MM.1S (cell line): ENCODE measurements around the gene FAM170B.

ENCODE experiments used
- EZH2 ChIP-seq: fragments of 300-600 bp; sonication (generic); optimal IDR thresholded peaks from 2 replicates; pipeline ENCODE3; 2017; ENCODE audit warnings: low read depth, mild to moderate bottlenecking, antibody characterized with exemption, low read length, mixed read lengths
- TF ChIP-seq, protein P1 (sequence below): fragments of 300-600 bp; sonication (generic); IDR thresholded peaks from 2 replicates; pipeline ENCODE4 v1.5.1; 2016; ENCODE audit warnings: antibody characterized with exemption, low read length, mixed read lengths

DNA sequence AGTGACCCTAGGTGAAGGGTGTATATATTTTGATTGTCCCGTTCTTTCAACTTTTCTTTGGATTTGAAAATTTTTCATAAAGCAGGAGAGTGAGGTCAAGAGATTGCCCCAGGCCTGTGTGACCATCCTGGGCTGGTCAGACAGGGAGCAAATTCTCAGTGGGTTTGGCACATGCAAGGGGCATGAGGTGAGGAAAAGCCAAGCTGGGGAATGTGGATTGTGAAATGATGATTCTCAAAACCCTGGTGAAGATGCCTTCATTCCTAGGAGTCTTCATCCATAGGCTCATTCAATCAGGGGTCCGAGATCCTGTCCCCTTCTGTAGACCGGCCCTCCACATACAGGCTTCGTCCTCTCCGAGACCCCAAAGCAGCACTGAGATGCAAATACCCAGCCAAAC lies 27.0 kb upstream of the FAM170B start:
- TF ChIP-seq, protein P1, sequence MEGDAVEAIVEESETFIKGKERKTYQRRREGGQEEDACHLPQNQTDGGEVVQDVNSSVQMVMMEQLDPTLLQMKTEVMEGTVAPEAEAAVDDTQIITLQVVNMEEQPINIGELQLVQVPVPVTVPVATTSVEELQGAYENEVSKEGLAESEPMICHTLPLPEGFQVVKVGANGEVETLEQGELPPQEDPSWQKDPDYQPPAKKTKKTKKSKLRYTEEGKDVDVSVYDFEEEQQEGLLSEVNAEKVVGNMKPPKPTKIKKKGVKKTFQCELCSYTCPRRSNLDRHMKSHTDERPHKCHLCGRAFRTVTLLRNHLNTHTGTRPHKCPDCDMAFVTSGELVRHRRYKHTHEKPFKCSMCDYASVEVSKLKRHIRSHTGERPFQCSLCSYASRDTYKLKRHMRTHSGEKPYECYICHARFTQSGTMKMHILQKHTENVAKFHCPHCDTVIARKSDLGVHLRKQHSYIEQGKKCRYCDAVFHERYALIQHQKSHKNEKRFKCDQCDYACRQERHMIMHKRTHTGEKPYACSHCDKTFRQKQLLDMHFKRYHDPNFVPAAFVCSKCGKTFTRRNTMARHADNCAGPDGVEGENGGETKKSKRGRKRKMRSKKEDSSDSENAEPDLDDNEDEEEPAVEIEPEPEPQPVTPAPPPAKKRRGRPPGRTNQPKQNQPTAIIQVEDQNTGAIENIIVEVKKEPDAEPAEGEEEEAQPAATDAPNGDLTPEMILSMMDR = no peak
- no peak for TF ChIP-seq EZH2
